Measurements from ENCODE around the gene FPR3. TPM values are rescaled to one million over a fixed set of nuclear protein-coding genes. Genes with fewer than 3 reads are reported as not detected.

Gene FPR3, protein sequence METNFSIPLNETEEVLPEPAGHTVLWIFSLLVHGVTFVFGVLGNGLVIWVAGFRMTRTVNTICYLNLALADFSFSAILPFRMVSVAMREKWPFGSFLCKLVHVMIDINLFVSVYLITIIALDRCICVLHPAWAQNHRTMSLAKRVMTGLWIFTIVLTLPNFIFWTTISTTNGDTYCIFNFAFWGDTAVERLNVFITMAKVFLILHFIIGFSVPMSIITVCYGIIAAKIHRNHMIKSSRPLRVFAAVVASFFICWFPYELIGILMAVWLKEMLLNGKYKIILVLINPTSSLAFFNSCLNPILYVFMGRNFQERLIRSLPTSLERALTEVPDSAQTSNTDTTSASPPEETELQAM
- total RNA-seq (10 to 100 TPM in 1 of 2 donors, 1 to 10 TPM in 1; 5.5 to 19.1 TPM), polyA plus RNA-seq (10 to 100 TPM in 1 of 2 donors, 1 to 10 TPM in 1; 6.6 to 15.8 TPM)
- long read RNA-seq, donor 1, partial matches to known transcripts: 12 of 12 reads
- long read RNA-seq, donor 1, other reads (novel, unspliced or antisense): 0 of 12 reads
- long read RNA-seq, donor 2: 0 reads
- long read RNA-seq, donor 3, partial matches to known transcripts: 0 of 1 reads
- long read RNA-seq, donor 3, other reads (novel, unspliced or antisense): 0 of 1 reads
- long read RNA-seq, donor 4: 0 reads
- long read RNA-seq, donor 5: 0 reads

DNA sequence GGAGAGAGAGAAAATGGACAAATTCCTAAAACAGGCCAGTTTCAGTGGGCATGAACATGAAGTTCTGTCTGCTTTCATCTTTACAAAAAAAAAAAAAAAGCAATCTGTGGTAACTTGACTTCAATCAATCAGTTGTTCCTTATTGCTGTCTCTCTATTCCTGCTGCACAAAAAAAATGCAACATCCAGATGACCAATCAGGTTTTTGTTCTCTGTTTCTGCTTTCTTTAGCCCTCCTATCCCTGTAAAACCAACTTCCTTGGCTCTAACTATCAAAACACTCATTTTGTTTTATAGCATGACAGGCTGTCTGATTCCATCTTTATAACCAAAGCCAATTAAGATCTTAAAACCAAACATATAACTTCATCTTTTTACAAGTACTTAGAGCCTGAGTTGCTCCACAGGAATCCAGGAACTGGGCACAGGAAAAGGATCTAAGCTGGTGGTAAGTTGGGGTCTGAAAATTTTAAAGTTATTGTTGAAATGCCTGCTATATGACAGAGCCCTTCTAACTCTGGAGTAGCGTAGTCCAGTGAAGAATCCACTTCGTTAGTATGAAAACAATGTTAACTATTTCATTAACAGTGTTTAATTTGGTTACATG, at the start of gene FPR3:
TSS of gene FPR3 (plus strand) at position 273 of the 606 bp plus-strand sequence. CDS start 28,592 bp downstream, outside the sequence.
- 55 to 70% methylated on average over 2 of the region's 2 CpGs for WGBS, 2 donors
- Histone ChIP-seq H3K4me3 (no peak within 1 kb of the TSS), H3K27ac (ENCODE audit: low read depth in 1 of 2, low read length in 1 of 2) (no peak within 1 kb of the TSS), H3K9ac (ENCODE audit: insufficient read depth in 1 of 2, low read length in 2 of 2) (no peak within 1 kb of the TSS), H3K36me3 (ENCODE audit: control insufficient read depth in 4 of 4, insufficient read depth in 4 of 4, low read length in 4 of 4) (no peaks in the 10 kb centered on the region), H3K27me3 (ENCODE audit: control insufficient read depth in 3 of 3, insufficient read depth in 3 of 3, low read length in 2 of 3) (peaks cover 0 to 3% (median 0%) of the 10 kb centered on the region in 3 donors), H3K4me1 (ENCODE audit: control insufficient read depth in 5 of 5, insufficient read depth in 5 of 5, low read length in 5 of 5) (peaks cover 0 to 28% (median 8%) of the 10 kb centered on the region in 5 donors), H3K9me3 (ENCODE audit: control insufficient read depth in 4 of 4, insufficient read depth in 3 of 4, low read length in 3 of 4) (peaks cover 0 to 12% (median 0%) of the 10 kb centered on the region in 4 donors)
- TF ChIP-seq, protein P1, sequence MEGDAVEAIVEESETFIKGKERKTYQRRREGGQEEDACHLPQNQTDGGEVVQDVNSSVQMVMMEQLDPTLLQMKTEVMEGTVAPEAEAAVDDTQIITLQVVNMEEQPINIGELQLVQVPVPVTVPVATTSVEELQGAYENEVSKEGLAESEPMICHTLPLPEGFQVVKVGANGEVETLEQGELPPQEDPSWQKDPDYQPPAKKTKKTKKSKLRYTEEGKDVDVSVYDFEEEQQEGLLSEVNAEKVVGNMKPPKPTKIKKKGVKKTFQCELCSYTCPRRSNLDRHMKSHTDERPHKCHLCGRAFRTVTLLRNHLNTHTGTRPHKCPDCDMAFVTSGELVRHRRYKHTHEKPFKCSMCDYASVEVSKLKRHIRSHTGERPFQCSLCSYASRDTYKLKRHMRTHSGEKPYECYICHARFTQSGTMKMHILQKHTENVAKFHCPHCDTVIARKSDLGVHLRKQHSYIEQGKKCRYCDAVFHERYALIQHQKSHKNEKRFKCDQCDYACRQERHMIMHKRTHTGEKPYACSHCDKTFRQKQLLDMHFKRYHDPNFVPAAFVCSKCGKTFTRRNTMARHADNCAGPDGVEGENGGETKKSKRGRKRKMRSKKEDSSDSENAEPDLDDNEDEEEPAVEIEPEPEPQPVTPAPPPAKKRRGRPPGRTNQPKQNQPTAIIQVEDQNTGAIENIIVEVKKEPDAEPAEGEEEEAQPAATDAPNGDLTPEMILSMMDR (IDR thresholded peaks at IDR 0.05; ENCODE audit: control extremely low read depth, extremely low read depth): no peak
- ATAC-seq (ENCODE audit: insufficient read depth, low FRiP score): no peak
- DNase-seq: no peak

DNA sequence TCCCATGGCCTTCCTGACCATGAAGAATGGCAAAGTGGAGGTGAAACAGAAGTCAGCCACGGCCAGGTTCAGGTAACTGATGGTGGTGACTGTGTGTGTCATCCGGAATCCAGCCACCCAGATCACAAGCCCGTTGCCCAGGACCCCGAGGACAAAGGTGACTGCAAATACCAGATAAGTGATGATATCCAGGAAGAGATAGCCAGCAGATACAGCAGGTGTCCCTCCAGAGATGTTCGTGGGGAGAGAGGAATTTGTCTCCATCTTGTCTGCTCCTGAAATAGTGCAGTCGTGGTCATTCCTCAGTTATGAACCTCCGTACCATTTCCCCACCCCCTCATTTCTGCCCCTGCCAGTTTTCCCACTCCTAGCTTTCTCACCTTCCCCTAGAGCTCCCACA, 48.2 kb upstream of the FPR3 start:
- peaks cover 0 to 1% (median 0%) of the 10 kb centered on the region in 4 donors for H3K9me3 ChIP-seq (ENCODE audit: control insufficient read depth in 4 of 4, insufficient read depth in 3 of 4, low read length in 3 of 4)
- no peak overlapping the region for H3K9ac ChIP-seq (ENCODE audit: insufficient read depth in 1 of 2, low read length in 2 of 2)
- WGBS, 2 donors: 75 to 89% methylated on average over 7 of the region's 7 CpGs
- no peaks in the 10 kb centered on the region for H3K36me3 ChIP-seq (ENCODE audit: control insufficient read depth in 4 of 4, insufficient read depth in 4 of 4, low read length in 4 of 4)
- ATAC-seq (ENCODE audit: insufficient read depth, low FRiP score): no peak
- H3K27me3 ChIP-seq (ENCODE audit: control insufficient read depth in 3 of 3, insufficient read depth in 3 of 3, low read length in 2 of 3): no peaks in the 10 kb centered on the region
- TF ChIP-seq, protein P1 (IDR thresholded peaks at IDR 0.05; ENCODE audit: control extremely low read depth, extremely low read depth): no peak
- DNase-seq: no peak
- H3K4me3 ChIP-seq: no peak overlapping the region
- no peak overlapping the region for H3K27ac ChIP-seq (ENCODE audit: low read depth in 1 of 2, low read length in 1 of 2)
- H3K4me1 ChIP-seq (ENCODE audit: control insufficient read depth in 5 of 5, insufficient read depth in 5 of 5, low read length in 5 of 5): no peaks in the 10 kb centered on the region

DNA sequence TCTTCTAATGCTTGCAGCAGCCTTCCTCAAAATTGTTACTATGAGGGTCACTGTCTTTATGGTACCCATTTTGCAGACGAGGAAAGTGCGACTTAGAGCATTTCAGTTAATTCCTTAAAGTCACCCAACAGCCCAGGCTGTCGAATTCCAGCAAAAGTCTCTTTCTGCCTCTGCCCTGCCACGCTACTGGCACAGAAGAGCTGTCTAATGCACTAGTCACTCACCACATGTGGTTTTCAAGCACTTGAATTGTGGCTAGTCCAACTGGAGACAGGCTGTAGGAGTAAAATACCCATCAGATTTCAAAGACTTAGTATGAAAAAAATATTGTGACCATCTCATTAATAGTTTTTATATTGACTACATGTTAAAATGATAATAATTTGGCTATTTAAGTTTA, 45.0 kb upstream of the FPR3 start:
- ATAC-seq (ENCODE audit: insufficient read depth, low FRiP score) (no peak), DNase-seq (no peak)
- TF ChIP-seq, protein P1 (IDR thresholded peaks at IDR 0.05; ENCODE audit: control extremely low read depth, extremely low read depth): no peak
- 77 to 92% methylated on average over 4 of the region's 4 CpGs for WGBS, 2 donors
- no peak overlapping the region for H3K9ac ChIP-seq (ENCODE audit: insufficient read depth in 1 of 2, low read length in 2 of 2)
- H3K4me1 ChIP-seq (ENCODE audit: control insufficient read depth in 5 of 5, insufficient read depth in 5 of 5, low read length in 5 of 5): no peaks in the 10 kb centered on the region
- peaks cover 0 to 2% (median 0%) of the 10 kb centered on the region in 3 donors for H3K27me3 ChIP-seq (ENCODE audit: control insufficient read depth in 3 of 3, insufficient read depth in 3 of 3, low read length in 2 of 3)
- H3K27ac ChIP-seq (ENCODE audit: low read depth in 1 of 2, low read length in 1 of 2): no peak overlapping the region
- H3K9me3 ChIP-seq (ENCODE audit: control insufficient read depth in 4 of 4, insufficient read depth in 3 of 4, low read length in 3 of 4): peaks cover 0 to 1% (median 0%) of the 10 kb centered on the region in 4 donors
- no peaks in the 10 kb centered on the region for H3K36me3 ChIP-seq (ENCODE audit: control insufficient read depth in 4 of 4, insufficient read depth in 4 of 4, low read length in 4 of 4)
- H3K4me3 ChIP-seq: no peak overlapping the region

Data from lung (tissue), 16 donors.